Stimulated activated CD8-positive, alpha-beta memory T cell treated with anti-CD3 and anti-CD28 coated beads, Interleukin-15, amount 100 ng/mL, for 24 hours (primary cell): ENCODE data around the gene FMO3.

Experiments used
- DNase-seq: peaks from one replicate; pipeline ENCODE4 v3.0.0-alpha.2; 2020; ENCODE audit warnings: low read depth

The FMO3 gene

DNA sequence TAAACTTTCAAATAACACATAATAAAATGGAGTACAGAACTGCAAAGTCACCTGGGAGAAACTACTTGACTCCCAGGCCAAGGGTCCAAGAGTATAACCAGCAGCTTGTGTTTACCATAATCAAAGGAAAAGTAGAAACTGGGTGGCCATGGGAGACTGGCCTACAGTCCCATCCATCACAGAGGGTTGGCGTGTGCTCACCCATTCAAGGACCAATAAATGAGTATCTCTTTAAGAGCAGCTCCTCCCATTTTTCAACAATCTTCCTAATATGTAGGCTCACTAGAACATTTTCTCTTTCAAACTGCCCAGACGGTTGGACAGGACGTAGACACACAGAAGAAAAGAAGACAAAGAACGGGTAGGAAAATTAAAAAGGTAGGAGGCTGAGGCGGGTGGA is at the start of gene FMO3:
Gene FMO3 (plus strand): TSS at position 302 of the 400 bp plus-strand sequence. CDS start 1,754 bp downstream, outside the sequence.
- DNase-seq: no peak

DNA sequence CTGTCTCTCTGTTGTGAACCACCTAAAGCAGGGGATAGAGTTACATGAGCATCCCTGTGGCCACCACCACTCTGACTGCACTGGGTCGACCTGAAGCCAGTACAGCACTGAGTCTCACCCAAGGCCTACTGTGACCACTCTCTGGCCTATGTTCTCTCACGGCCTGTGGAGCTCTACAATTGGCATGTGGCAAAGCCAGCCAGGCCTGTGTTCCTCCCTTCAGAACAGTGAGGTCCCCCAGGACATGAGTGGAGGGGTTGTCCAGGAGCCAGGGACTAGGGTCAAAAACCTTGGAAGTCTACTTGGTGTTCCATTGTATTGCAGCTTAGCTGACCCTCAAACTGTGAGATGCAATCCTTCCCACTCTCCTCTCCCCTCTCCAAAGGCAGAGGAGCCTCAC is 42.7 kb upstream of the FMO3 start:
- DNase-seq: no peak

DNA sequence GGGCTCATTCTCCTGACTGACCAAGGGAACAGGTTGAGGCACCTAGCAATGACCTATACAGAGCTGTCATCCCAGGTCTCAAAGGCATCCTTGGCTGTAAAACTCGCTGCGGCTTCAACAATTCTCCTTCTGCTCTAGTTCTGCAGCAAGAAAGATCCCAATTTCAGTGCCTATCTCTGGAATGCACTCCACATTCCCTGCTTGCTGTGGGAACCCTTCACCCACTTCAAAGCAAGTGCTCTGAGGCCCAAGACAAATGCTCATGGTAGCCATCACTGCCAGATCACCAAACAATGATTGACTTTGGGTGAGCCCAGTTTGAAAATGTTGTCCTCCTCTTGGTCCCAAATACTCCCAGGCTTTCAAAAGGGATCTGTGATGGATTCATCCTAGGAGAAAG is 37.7 kb upstream of the FMO3 start:
- no peak for DNase-seq

DNA sequence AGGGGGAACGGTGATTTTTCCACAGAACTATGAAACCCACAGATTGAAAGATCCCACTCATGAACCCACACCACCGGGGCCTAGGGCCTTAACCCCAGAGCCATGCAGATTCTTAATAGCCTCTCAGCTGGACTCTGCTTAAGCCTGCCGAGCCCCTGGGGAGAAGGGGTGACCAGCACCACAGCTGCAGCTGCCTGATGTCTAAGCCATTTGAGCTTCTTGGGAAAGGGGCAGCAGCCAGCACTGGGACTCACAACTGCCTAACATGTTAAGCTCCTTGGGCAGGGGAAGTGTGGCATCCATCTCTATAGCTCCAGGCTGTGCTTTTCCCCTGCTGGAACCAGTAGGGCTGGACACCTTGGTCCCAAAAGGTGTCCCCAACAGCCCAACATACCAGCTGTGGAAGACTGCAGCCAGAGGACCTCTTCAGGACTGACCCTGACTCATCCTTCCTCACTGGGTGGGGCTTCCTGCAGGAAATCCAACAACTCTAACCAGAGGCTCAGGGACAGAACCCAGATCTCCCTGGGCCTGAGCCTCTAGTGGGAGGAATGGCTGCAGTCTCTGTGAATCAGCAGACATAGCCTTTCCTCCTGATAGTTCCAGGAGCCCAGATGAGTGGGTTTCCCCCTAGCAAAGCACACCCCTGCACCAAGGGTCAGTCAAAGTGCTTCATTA is 34.6 kb upstream of the FMO3 start:
- DNase-seq: no peak

DNA sequence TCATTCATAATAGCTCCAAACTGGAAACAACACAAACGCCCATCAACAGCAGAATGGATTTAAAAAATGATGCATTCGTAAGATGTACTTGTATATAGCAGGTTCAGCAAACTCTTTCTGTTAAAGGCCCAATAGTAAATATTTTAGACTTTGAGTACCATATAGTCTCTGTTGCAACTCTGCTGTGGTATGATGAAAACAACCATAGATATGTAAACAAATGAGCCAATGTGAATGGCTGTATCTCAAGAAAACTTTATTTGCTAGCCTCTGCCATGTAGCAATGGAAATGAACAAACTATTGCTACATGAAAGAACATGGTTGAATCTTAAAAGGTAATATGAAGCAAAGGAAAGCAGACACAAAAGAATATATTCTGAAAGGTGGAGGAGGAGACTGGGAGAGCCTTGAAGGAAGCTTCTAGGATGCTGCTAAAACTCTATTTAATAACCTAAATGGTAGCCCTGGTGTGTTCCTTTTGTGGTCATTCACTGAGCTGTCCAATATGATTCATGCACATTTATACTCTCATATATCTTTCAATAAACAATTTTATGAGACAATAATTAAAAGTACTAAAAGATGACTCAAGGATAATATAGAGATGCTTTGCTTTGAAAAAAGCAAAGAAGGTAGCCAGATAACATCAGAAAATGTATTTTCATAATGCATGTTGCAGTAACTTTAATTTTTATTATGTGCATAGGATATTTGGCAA is 29.1 kb upstream of the FMO3 start:
- DNase-seq: no peak

DNA sequence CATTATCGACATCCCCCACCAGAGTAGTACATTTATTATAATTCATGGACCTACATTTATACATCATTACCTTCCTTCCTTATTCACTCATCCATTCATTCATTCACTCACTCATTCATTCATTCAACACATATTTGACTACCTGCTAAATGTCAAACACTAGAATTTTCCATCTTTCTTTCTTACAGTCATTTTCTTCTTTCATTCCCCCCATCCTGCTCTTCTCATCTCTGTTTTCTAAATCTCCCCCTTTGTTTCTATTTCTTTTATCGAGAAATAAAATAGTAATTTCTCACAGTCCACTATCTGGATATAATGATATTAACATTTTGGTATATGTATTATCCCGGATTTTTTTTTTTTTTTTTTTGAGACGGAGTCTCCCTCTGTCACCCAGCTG is 27.8 kb upstream of the FMO3 start:
- DNase-seq: no peak

DNA sequence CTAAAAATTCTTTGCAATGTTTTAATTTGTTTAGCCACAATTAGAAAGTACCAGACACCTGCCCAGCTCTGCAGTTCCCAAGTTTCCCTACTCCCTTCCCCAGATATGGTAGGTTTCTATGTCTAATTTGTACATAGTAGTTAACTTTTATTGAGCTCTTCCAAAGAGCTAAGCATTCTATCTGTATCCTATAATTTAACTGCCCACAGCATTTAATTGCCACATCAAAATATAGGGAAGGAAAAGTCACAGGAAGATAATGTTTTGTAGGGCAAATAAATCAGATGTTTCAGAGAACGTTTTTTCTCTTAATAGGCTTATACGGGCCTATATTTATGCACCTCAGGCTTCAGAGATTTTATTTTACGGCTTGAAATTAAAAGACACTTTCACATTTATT is 15.7 kb upstream of the FMO3 start:
- no peak for DNase-seq

DNA sequence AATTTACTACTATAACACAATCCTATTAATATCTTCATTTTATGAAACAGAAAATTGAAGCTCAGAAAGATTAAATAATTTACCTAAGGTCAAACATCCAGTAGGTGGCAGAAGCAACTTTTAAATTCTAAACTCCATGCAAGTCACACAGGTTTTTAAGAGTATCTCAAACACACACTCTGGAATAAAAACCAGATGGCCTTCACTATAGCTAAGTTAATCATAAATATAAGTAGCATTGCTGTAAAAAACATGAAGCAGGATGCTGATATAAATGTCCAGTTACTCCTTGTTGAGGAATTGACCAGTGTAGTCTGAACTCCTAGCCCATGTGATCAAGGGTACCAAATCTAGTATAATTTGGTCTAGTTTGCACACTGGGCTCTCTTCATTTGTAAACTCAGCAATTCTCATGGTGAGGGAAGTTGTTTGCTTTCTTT is 9.4 kb upstream of the FMO3 start:
- no peak for DNase-seq

DNA sequence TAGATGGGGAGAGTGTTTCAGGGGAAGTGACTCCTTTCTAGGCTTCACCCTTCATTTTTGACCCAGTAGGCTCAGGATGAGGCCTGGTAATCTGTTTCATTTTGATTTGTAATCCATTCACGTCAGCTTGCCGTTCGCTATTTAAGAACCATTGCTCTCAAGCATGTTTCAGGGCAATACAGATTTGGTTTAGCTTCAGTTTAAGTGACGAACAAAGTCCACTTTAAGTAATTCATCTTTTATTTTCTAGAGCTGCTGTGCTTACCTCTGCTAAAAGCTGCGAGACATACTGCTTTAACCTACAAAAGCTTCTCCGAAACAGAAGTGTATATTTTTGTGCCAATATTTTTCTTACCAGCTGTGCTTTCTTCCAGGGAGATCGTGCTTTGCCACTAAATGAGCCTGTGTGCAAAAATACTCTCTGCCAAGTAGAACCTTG is 8.9 kb upstream of the FMO3 start:
- DNase-seq: no peak

DNA sequence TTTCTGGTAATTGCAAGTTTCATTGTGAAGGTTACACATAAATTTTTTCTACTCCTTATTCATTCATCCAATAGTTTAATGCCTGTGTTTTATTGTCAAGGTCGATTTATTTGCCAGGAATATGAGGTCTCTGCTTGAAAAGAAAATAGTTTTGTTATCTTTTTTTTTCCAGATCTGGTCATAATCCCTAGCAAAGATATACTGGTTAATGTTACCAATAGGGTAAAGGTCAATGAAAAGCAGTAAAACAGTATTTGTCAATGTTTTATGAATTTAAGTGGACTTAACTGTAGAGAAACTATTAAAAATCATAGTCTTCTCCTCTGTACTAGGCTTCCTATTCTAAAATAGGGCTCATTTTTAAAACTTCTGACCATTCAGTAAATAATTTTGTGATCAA is 8.1 kb upstream of the FMO3 start:
- DNase-seq: no peak

DNA sequence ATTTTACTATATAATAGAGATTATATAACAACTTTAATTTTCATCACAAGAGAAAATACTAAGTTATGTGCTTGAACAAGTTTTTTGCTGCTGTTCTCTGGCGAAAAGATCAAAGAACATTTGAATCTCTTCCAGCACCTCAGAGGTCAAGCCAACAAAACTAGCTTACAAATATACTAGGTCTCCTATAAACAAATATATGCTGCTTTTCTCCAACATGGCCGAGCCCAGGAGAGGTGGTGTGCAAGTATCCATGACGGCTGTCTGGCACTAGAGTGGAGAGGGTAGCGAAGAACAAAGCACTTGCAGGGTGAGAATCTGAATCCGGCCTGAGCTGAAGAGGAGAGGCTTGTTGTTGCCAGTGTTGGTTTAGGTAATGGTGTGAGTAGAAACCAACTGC is 7.5 kb upstream of the FMO3 start:
- no peak for DNase-seq

DNA sequence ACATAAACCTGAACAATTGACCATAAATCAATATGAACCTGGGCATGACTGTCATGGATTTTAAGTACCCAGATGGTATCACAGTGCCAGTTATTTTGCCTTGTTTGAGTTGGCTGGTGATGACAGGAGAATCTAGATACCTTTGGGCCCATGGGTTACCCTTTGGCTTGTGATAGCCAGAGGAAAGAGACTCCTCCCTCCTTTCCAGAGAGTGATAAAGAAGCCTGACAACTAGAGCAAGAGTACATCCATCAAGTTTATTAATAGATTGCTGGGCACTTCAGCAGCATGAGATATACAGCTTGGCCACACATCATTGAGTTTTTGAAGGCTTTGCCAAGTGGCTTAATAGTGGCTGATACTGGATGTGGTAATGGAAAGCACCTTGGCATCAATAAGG is 6.6 kb upstream of the FMO3 start:
- no peak for DNase-seq

DNA sequence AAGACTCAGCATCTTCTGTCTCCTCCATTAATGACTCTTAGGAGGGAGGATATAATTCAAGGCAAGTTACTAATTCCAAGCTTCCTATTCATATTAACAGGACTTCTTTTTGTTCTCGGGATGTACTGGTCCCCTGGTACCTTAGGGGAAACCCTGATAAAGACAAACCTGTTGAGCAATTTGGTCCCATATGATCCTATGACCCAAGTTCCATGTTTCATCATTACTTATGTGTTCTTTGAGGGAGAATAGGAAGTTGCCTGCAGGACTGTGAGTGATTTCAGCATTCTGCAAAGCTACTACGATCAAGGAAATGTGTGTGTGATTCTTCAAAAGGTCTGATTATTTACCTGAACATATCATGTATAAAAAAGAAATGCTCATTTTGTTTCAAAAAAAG is 5.8 kb upstream of the FMO3 start:
- no peak for DNase-seq

DNA sequence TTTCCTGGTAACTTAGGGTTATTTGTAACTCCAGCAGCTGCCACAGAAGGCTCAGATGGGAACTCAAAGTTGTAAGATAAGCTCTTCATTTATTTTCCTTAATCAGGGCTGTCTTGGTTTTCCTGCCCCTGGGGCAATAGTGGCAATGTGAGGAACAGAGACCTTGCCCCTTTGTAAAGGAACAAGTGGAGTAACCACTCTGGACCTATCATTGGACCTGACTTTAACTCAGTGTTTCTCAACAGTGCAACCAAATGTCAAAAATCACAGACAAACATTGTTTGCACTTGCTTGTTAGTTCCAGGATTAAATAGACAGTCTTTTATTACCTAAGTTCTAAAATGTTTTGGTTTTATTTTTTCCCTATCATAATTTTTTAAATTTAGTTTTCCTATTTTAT is 2.8 kb upstream of the FMO3 start:
- no peak for DNase-seq

DNA sequence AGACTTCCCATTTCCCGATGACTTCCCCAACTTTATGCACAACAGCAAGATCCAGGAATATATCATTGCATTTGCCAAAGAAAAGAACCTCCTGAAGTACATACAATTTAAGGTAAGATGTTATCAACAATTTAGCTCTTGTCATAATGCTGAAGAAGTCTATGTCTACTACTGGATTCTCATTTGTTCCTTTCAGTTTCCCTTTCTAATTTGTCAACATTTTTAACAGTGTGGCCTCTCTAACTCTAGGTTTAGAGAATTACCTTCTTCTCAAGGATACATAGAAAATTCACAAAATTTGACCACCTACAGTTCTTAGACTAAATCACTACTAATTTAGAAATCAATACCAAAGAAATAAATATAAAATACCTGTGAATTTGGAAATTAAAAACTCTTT is 13.2 kb downstream of the FMO3 start:
- no peak for DNase-seq

DNA sequence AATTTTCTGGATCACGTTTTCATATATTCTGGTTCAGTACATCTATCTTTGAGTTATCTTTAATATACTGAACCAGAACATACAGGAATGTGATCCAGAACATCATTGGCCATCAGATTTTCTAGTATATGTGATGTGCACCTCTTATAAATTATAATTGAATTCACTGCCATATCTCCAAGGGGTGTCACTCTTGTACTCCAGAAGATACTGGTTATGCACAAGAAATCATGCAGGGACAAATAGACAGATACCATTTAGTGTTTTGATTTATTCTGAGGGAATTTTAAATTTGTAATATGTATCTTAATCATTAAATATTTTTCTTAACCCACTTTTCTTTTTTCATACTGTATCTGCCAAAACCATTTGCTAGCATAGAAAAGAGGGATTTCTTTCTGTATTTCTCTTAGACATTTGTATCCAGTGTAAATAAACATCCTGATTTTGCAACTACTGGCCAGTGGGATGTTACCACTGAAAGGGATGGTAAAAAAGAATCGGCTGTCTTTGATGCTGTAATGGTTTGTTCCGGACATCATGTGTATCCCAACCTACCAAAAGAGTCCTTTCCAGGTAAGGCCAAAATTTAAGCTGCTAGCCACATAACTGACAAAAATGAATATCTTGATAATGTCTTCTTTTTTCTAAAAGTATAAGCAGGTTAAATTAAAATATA is 16.7 kb downstream of the FMO3 start:
- DNase-seq: no peak

DNA sequence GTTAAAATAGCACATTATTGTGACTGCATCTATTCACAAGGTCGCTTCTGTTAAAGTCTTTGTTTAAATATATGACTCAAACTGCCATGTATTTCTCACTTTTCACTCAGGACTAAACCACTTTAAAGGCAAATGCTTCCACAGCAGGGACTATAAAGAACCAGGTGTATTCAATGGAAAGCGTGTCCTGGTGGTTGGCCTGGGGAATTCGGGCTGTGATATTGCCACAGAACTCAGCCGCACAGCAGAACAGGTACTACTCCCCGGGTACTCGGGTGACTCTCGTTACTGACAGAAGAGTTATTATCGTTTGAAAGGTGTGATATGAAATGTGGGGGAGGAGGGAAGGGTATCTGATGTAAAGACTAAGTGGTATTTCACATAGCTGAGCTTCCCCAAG is 17.3 kb downstream of the FMO3 start:
- DNase-seq: no peak

DNA sequence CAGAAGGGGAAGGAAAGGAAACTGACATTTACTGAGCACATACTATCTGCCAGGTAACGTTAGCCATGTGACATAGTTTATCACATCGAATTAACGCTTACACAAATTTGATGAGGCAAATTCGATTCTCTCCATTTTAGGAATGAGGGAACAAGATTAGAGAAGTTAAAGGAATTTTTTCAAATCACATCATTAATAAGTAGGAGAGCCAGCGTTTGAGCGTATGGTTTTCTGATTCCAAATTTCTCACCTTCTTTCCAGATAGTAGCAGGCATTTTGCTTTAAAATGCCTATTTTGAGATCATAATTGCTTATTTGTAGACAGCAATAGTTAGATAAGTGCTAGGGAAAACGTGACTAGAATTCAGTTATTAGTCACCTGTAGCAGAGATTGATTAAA is 19.3 kb downstream of the FMO3 start:
- no peak for DNase-seq

DNA sequence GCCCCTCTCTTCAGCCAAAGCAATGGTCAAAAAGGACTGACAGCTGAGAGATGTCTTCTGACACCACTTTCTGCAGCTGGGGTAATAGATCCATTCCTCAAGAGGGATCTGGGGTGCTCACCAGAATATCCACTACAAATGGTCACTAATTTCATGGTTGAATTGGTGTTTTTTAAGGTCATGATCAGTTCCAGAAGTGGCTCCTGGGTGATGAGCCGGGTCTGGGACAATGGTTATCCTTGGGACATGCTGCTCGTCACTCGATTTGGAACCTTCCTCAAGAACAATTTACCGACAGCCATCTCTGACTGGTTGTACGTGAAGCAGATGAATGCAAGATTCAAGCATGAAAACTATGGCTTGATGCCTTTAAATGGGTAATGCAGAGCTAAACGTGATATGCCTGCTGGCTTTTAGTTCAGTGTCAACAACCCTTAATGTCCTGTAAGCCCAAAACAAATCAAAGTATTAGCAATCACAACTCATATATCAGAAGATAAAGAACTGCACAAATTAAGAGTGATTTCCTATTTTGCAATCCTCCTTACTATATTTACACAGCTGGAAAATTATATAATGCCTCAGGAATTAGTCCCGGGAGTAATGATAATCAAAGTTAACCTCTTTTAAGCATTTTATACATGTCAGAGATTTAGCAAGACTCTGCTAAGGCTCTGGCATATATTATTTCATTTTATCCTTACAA is 20.1 kb downstream of the FMO3 start:
- DNase-seq: no peak

DNA sequence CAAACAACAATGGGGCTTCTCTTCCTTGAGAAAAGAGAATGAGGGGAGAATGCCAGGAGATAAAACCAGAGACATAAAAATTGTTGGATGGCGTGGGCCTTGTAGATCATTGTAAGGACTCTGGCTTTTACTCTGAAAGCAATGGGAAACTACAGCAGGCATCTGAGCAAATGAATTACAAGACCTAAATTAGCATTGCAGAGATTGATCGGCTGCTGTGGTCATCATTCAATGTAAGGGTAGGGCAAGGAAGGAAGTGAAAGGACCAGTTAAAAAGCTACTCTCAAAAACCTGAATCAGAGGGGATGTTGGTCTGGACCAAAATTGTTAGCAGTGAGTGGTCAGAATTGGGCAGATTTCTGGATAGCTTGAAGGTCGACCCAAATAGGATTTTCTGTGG is 21.4 kb downstream of the FMO3 start:
- DNase-seq: no peak

DNA sequence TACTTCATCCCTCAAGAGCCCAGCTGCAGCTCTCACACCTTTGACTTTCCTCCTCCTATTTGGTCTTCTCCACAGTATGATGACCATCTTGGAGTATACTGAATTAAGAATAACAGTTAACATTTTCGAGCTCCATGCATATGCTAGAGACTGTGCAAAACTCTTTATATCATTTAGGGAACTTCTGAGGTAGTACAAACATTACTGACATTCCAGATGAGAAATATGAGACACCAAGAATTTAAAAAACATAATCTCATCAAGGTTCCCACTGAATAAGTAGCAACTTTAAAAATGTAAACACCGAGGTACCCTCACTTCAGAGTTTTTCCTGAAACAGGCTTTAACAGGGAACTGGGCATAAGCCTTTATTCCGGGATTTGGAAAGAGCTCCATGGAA is 22.7 kb downstream of the FMO3 start:
- DNase-seq: no peak

DNA sequence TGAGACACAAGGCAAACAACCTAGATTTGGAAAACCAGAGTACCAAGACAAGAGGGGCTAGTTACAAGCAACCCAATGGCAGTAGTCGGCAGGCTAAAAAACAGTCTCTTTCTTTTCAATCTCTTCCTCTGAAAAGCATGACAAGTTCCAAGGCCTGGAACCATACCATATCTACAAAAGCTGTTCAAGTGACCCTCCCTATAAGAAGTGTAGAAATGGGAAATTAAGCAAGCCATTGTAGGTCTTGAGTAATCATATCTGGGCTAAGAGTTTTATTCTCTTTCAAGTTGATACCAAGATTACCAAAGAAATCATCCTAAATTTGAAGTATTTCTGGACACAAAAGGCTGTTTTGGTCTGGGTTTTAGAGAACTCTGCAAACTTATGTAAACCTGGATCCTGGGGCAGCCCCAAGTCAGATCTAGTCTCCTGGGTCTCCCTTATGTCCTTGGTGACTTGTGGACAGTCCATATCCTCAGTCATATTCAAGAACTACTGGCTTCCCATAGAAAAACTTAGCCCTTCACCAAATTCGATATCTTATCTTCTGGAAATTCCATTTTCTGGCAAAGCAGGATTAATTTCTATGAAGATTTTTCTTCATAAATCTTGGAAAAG is 24.7 kb downstream of the FMO3 start:
- DNase-seq: no peak
